Measurements from ENCODE around the gene CELA1. TPM values are rescaled to one million over a fixed set of nuclear protein-coding genes. Genes with fewer than 3 reads are reported as not detected.

The CELA1 gene
- total RNA-seq, 3 donors from 2014 or later (not counting 1 experiment from before 2014, with no cell fraction given) = 0.53 to 0.66 TPM; not detected in 1

DNA sequence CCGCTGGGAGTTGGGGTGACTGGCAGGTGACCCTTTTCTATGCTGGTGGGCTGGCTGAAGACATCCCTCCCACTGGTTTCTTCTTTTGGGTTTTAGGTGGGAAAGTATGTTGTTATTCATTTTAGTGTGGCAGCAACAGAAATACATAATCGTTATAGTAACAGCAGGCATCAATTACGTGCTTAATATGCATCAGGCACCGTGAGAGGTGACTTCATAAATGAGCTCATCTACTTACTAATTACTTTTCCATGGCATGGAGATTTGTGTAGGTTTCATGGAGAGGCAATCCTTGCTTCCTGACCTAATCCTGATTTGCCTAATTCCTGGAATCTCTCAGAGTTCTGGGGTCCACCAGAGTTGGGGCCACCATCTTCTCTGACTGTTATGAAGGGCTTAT lies 13.4 kb upstream of the CELA1 start:
- no peaks in the 10 kb centered on the region for H3K9me3 Mint-ChIP-seq
- no peak overlapping the region for H3K4me3 Mint-ChIP-seq
- no peak overlapping the region for H3K4me3 ChIP-seq (ENCODE audit: low read length)
- no peak overlapping the region for H3K27ac Mint-ChIP-seq
- no peaks in the 10 kb centered on the region for H3K27me3 Mint-ChIP-seq (ENCODE audit: low read depth in 2 of 2)
- no peak overlapping the region for H3K27ac ChIP-seq (ENCODE audit: low read length)
- no peaks in the 10 kb centered on the region for H3K27me3 ChIP-seq (ENCODE audit: control insufficient read depth, insufficient read depth, low read length)
- H3K9me3 ChIP-seq (ENCODE audit: control insufficient read depth, insufficient read depth, low read length) = no peaks in the 10 kb centered on the region
- intact Hi-C loops (cut with micrococcal nuclease) = no loop called here
- H3K4me1 ChIP-seq (ENCODE audit: control insufficient read depth, insufficient read depth, low read length) = peaks cover 6% of the 10 kb centered on the region
- H3K4me1 Mint-ChIP-seq = no peaks in the 10 kb centered on the region
- H3K36me3 Mint-ChIP-seq = no peaks in the 10 kb centered on the region
- WGBS (ENCODE audit: insufficient coverage) = 96% methylated on average over 3 of the region's 4 CpGs
- peaks cover 31% of the 10 kb centered on the region for H3K36me3 ChIP-seq (ENCODE audit: control insufficient read depth, insufficient read depth, low read length)
- TF ChIP-seq, protein P1, sequence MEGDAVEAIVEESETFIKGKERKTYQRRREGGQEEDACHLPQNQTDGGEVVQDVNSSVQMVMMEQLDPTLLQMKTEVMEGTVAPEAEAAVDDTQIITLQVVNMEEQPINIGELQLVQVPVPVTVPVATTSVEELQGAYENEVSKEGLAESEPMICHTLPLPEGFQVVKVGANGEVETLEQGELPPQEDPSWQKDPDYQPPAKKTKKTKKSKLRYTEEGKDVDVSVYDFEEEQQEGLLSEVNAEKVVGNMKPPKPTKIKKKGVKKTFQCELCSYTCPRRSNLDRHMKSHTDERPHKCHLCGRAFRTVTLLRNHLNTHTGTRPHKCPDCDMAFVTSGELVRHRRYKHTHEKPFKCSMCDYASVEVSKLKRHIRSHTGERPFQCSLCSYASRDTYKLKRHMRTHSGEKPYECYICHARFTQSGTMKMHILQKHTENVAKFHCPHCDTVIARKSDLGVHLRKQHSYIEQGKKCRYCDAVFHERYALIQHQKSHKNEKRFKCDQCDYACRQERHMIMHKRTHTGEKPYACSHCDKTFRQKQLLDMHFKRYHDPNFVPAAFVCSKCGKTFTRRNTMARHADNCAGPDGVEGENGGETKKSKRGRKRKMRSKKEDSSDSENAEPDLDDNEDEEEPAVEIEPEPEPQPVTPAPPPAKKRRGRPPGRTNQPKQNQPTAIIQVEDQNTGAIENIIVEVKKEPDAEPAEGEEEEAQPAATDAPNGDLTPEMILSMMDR (IDR thresholded peaks at IDR 0.05) = no peak
- ATAC-seq (no peak), DNase-seq (no peak)

DNA sequence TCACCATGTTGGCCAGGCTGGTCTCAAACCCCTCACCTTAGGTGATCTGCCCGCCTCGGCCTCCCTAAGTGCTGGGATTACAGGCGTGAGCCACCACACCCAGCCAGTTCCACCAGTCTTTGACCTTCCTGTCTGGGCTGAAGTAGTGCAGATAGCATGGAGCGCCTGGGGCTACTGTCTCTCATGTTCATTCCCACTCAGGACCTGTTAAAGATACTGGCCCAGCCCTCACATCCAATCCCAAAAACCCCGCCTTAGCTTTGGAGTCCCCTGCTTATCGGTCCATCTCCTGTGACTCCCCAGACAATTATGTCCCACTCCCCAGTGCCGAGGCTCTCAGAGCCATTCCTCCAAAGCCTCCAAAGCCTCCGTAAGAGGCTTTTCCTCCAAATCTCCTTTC lies 12.0 kb upstream of the CELA1 start:
- no peak overlapping the region for H3K4me3 ChIP-seq (ENCODE audit: low read length)
- ATAC-seq = no peak
- H3K27ac ChIP-seq (ENCODE audit: low read length) = no peak overlapping the region
- Mint-ChIP-seq H3K9me3 (no peaks in the 10 kb centered on the region), H3K27me3 (ENCODE audit: low read depth in 2 of 2) (no peaks in the 10 kb centered on the region), H3K36me3 (no peaks in the 10 kb centered on the region), H3K4me3 (no peak overlapping the region), H3K4me1 (no peaks in the 10 kb centered on the region), H3K27ac (no peak overlapping the region)
- H3K36me3 ChIP-seq (ENCODE audit: control insufficient read depth, insufficient read depth, low read length) = peaks cover 34% of the 10 kb centered on the region
- H3K4me1 ChIP-seq (ENCODE audit: control insufficient read depth, insufficient read depth, low read length) = peaks cover 6% of the 10 kb centered on the region
- no peaks in the 10 kb centered on the region for H3K9me3 ChIP-seq (ENCODE audit: control insufficient read depth, insufficient read depth, low read length)
- H3K27me3 ChIP-seq (ENCODE audit: control insufficient read depth, insufficient read depth, low read length) = no peaks in the 10 kb centered on the region
- TF ChIP-seq, protein P1 (IDR thresholded peaks at IDR 0.05) = no peak
- 98% methylated on average over 8 of the region's 8 CpGs for WGBS (ENCODE audit: insufficient coverage)
- intact Hi-C loops (cut with micrococcal nuclease) = no loop called here
- DNase-seq = no peak

DNA sequence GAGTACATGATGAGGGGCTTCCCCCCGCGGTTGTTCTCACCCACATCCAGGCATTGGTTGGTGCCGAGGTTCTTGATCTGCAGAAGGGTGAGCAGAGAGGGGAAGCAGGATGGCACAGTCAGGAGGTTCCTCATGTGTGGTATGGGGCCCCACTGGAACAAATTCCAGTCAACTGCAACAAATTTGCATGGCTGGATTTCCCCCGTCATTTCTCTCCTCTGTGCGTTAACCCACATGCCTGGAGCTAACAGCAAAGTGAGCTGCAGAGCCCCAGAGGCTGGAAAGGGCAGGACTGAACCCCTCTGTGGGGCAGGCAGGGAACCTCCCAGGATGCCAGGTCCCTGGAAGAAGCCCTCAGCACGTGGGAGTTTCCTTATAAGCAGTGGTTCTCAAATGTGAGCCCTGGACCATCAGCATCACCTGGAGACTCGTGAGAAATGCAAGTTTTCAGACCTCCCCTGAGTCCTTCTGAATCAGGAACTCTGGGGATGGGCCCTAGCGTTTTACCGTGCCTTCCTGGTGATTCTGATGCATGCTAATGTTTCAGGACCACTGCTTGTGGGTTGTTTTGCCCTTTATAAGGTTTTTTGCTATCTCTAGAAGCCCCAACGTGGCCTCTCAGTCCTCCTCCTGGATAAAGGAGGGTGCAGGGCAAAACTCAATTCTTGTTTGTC lies 11.0 kb upstream of the CELA1 start:
- no peak for DNase-seq
- no peak for ATAC-seq
- no peak overlapping the region for H3K4me3 ChIP-seq (ENCODE audit: low read length)
- Mint-ChIP-seq H3K4me3 (no peak overlapping the region), H3K36me3 (no peaks in the 10 kb centered on the region), H3K9me3 (no peaks in the 10 kb centered on the region), H3K27me3 (ENCODE audit: low read depth in 2 of 2) (no peaks in the 10 kb centered on the region), H3K4me1 (no peaks in the 10 kb centered on the region), H3K27ac (no peak overlapping the region)
- no peaks in the 10 kb centered on the region for H3K9me3 ChIP-seq (ENCODE audit: control insufficient read depth, insufficient read depth, low read length)
- H3K36me3 ChIP-seq (ENCODE audit: control insufficient read depth, insufficient read depth, low read length) = peaks cover 34% of the 10 kb centered on the region
- H3K4me1 ChIP-seq (ENCODE audit: control insufficient read depth, insufficient read depth, low read length) = peaks cover 6% of the 10 kb centered on the region
- TF ChIP-seq, protein P1 (IDR thresholded peaks at IDR 0.05) = no peak
- H3K27ac ChIP-seq (ENCODE audit: low read length) = no peak overlapping the region
- H3K27me3 ChIP-seq (ENCODE audit: control insufficient read depth, insufficient read depth, low read length) = no peaks in the 10 kb centered on the region
- intact Hi-C loops (cut with micrococcal nuclease) = no loop called here
- 72% methylated on average over 10 of the region's 10 CpGs for WGBS (ENCODE audit: insufficient coverage)
